Activated T-cell treated with anti-CD3 and anti-CD28 coated beads for 48 hours (primary cell): ENCODE measurements around the gene NUP160.
"Not testable (repeated sequence)": the region's sequence is repeated elsewhere in the genome, so short reads cannot be mapped to it uniquely, and the experiment has no call there.

ENCODE experiments used
- DNase-seq: peaks from one replicate; pipeline ENCODE4 v3.0.0-alpha.2; 2020; ENCODE audit warnings: low read depth

Gene NUP160

DNA sequence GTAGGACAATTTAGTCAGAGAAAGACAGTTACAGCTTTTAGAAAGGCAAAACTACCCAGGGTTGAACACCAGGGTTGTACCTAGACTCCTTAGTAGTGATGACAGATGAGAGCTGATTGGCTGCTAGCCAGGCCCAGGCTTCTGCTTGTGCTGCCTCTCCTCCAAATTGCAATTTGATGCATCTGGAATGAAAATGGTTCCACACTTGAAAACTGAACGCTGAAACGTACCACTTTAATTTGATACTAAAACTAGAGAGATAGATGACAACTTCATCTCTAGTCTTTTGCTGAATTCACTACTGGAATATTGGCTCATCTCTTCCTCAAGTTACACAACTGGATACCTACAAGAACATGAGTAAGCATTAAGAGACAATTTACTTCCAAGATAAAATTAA is 61.8 kb downstream of the NUP160 start:
- no peak for DNase-seq

GRCh38 chr11:47784785-47785381 is 63.3 kb downstream of the NUP160 start:
- no peak for DNase-seq

- no peak for DNase-seq
Measured at GRCh38 chr11:47783087-47783610, 65.0 kb downstream of the NUP160 start.

DNA sequence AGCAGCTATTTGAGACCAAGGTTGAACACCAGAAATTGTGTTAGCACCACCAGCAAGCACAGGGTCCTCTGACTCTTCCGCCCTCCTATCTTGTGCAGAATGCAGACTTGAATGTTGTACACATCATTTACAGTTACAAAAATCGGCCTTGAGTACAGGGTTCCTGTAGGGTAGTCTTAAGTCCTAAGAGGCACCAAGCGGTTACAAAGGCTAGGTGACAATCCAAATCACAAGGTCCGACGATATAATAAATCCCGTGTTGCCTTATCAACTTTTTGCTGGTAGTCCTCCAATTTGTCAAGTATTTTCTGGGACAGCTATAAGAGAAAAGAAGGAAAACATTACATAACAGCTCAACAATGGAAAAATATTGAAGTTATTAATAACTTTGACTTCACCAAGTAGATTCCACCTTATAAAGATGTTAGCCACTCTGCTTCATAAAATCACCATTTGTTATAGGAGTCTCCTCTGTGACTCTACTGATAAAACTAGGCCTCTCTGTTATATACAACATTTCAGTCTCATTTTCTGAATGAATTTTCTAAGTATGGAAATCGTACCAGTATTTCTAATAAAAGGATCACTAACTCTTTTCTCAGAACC is 69.2 kb downstream of the NUP160 start:
- no peak for DNase-seq

DNA sequence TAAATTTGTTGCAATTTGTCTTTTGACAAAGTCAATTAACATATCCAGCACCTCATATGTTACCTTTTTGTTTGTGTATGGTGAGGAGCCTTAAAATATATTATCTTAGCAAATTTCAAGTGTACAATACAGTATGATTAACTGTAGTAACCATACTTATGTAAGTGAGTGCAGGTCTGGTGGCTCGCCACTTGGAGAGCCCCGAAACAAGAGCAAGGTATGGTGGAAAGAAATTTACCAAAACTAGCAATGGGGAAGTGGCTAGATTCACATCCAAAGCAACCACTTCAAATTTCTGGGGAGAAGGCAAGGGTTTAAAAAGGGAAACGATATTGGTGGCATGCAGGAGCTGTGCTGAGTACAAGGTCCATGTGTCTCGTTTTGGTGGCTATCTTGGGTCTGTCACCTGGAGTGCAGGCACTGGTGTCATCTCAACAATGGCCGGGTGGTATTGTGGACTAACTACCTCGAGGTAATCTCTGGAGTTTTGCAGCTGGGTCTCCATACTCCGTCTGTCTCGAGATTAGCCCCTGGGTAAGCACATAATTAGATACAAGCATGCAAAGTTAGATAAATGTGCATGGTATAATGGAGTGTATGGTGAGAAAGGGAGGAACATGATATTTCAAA is 72.8 kb downstream of the NUP160 start:
- DNase-seq, result no peak

- DNase-seq, result no peak
Measured at GRCh38 chr11:47773882-47774281, 74.3 kb downstream of the NUP160 start.

DNA sequence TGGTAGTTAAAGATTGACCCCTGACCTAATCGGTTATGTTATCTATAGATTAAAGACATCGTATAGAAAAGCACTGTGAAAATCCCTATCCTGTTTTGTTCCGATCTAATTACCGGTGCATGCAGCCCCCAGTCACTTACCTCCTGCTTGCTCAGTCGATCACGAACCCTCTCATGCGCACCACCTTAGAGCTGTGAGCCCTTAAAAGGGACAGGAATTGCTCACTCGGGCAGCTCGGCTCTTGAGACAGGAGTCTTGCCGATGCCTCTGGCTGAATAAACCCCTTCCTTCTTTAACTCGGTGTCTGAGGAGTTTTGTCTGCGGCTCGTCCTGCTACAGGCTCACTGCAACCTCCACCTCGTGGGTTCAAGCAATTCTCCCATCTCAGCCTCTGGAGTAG is 78.6 kb downstream of the NUP160 start:
- not testable (repeated sequence) for DNase-seq

- peak; percentile 23 for DNase-seq
Measured at GRCh38 chr11:47768101-47768612, 80.0 kb downstream of the NUP160 start.

GRCh38 chr11:47766509-47767227 is 81.5 kb downstream of the NUP160 start:
- DNase-seq, result peak; percentile 73

- DNase-seq, result no peak
Measured at GRCh38 chr11:47765086-47765485, 83.1 kb downstream of the NUP160 start.

DNA sequence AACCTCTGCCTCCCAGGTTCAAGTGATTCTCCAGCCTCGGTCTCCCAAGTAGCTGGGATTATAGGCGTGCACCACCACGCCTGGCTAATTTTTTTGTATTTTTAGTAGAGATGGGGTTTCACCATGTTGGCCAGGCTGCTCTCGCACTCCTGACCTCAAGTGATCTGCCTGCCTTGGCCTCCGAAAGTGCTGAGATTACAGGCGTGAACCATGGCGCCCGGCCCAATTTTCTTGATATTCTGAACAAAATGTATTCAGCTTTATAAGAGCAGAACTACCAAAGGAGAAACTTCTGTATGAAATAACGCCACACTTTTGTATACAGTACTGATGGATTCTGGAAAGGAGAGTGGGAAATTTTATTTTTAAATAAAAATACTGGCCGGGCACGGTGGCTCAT is 88.9 kb downstream of the NUP160 start:
- not testable (repeated sequence) for DNase-seq

- DNase-seq, result no peak
Measured at GRCh38 chr11:47756208-47756607, 91.9 kb downstream of the NUP160 start.

GRCh38 chr11:47750725-47751124 is 97.4 kb downstream of the NUP160 start:
- DNase-seq, result no peak

- DNase-seq, result not testable (repeated sequence)
Measured at GRCh38 chr11:47742494-47742893, 105.7 kb downstream of the NUP160 start.

DNA sequence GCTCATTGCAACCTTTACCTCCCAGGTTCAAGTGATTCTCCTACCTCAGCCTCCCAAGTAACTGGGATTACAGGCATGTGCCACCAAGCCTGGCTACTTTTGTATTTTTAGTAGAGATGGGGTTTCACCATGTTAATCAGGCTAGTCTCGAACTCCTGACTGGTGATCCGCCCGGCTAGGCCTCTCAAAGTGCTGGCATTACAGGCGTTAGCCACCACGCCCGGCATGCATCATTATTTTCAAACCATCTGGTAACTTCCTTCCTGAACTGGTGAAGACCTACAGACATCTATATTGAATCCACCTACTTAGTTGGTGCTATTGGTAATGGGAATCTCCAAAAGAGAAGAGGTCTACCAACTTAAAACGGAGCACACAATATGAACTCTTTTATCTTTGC is 110.3 kb downstream of the NUP160 start:
- DNase-seq, result not testable (repeated sequence)

DNA sequence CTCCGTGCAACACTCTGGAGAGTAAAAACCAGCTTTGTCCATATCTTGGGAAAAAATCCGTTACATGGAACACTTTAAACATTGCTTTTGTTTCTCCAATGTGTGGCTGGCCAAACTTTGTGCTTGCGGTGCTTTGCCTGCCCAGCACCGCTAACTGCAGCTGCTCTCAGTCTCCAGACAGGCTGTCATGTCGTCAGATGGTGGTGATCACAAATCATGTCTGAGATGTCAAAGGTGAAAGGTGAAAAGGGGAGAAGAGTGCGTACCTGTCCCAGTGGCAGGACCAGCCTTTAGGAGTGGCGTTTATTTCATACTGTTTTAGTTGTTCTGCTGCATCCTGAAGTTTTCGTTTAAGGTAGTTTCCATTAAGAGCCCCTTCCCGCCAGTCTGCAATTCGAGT is 115.9 kb downstream of the NUP160 start:
- no peak for DNase-seq

DNA sequence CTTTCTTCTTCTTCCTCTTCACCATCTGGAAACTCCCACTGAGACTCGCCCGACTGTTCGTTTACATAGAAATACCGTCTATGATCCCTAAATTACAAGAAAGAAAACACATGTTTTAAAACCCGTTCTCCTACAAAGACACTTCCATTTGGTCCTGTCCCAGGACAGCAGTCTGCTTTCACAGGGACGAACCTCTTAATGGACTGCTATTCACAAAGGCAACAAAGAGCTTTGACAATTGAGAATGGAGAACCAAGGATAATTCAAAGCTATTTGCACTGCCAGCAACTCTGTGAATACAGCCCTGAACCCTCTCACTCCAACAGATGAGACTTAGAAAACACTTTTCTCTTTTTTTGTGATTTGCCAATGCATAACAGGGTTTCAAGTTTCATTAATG is 116.7 kb downstream of the NUP160 start:
- DNase-seq, result no peak
